H9 (cell line): ENCODE measurements around the gene NUDT2. TPM values are rescaled to one million over a fixed set of nuclear protein-coding genes. Genes with fewer than 3 reads are reported as not detected.

Experiments used
- DNase-seq: peaks from one replicate; pipeline ENCODE4 v3.0.0-alpha.2; 2017
- H2AFZ ChIP-seq: one replicate; pipeline ENCODE4 v1.6.1; 2013; ENCODE audit warnings: mild to moderate bottlenecking, low read length, control low read depth, moderate library complexity
- H2AK5ac ChIP-seq: 2 replicates; pipeline ENCODE4 v1.6.1; 2013; ENCODE audit warnings: low read length, control low read depth, mixed read lengths; ENCODE audit not compliant: insufficient read length
- H2BK120ac ChIP-seq: one replicate; pipeline ENCODE4 v1.6.1; 2013; ENCODE audit warnings: low read depth, mild to moderate bottlenecking, low read length, control low read depth, inconsistent platforms; ENCODE audit not compliant: poor library complexity, severe bottlenecking
- H2BK12ac ChIP-seq: 2 replicates; pipeline ENCODE4 v1.6.1; 2013; ENCODE audit warnings: low read length, control low read depth, mixed read lengths, low read depth; ENCODE audit not compliant: insufficient read length
- H2BK15ac ChIP-seq: 2 replicates; pipeline ENCODE4 v1.6.1; 2013; ENCODE audit warnings: low read depth, low read length, control low read depth
- H2BK20ac ChIP-seq: one replicate; pipeline ENCODE4 v1.6.1; 2013; ENCODE audit warnings: low read depth, mild to moderate bottlenecking, low read length, control low read depth, inconsistent platforms; ENCODE audit not compliant: poor library complexity, severe bottlenecking
- H2BK5ac ChIP-seq: 2 replicates; pipeline ENCODE4 v1.6.1; 2013; ENCODE audit warnings: low read length, control low read depth, mixed read lengths; ENCODE audit not compliant: insufficient read length
- H3K14ac ChIP-seq: 2 replicates; pipeline ENCODE4 v1.6.1; 2013; ENCODE audit warnings: low read length, control low read depth; ENCODE audit not compliant: insufficient read depth
- H3K18ac ChIP-seq: 2 replicates; pipeline ENCODE4 v1.6.1; 2013; ENCODE audit warnings: low read depth, mild to moderate bottlenecking, mixed read lengths, low read length, control low read depth; ENCODE audit not compliant: insufficient read length
- H3K23ac ChIP-seq: 2 replicates; pipeline ENCODE4 v1.6.1; 2013; ENCODE audit warnings: low read length, control low read depth, mixed read lengths, low read depth; ENCODE audit not compliant: insufficient read length
- H3K23me2 ChIP-seq: 2 replicates; pipeline ENCODE4 v1.6.1; 2013; ENCODE audit warnings: low read depth, mild to moderate bottlenecking, mixed read lengths, low read length, control low read depth; ENCODE audit not compliant: insufficient read length, poor library complexity, severe bottlenecking
- H3K27ac ChIP-seq: 2 replicates; pipeline ENCODE4 v1.5.1; 2013; ENCODE audit warnings: low read length, control low read depth, mixed read lengths, low read depth; ENCODE audit not compliant: insufficient read length
- H3K27me3 ChIP-seq: 2 replicates; pipeline ENCODE4 v1.6.1; 2013; ENCODE audit warnings: low read length, control low read depth, inconsistent platforms; ENCODE audit not compliant: insufficient read depth
- H3K4ac ChIP-seq: 2 replicates; pipeline ENCODE4 v1.6.1; 2013; ENCODE audit warnings: low read depth, mild to moderate bottlenecking, control low read depth, inconsistent platforms, low read length, moderate library complexity
- H3K4me1 ChIP-seq: 2 replicates; pipeline ENCODE4 v1.6.1; 2013; ENCODE audit warnings: low read length, control low read depth, inconsistent platforms; ENCODE audit not compliant: insufficient read depth
- H3K4me2 ChIP-seq: 2 replicates; pipeline ENCODE4 v1.6.1; 2013; ENCODE audit warnings: low read length, control low read depth, mixed read lengths; ENCODE audit not compliant: insufficient read length, insufficient read depth
- H3K56ac ChIP-seq: 2 replicates; pipeline ENCODE4 v1.6.1; 2013; ENCODE audit warnings: low read depth, mild to moderate bottlenecking, mixed read lengths, low read length, control low read depth; ENCODE audit not compliant: insufficient read length
- H3K79me1 ChIP-seq: 2 replicates; pipeline ENCODE4 v1.6.1; 2013; ENCODE audit warnings: low read depth, mild to moderate bottlenecking, moderate library complexity, low read length, control low read depth, inconsistent platforms; ENCODE audit not compliant: insufficient read depth, poor library complexity, severe bottlenecking
- H3K79me2 ChIP-seq: 2 replicates; pipeline ENCODE4 v1.6.1; 2013; ENCODE audit warnings: low read length, control low read depth, inconsistent platforms; ENCODE audit not compliant: insufficient read depth
- H3K9ac ChIP-seq: 2 replicates; pipeline ENCODE4 v1.6.1; 2013; ENCODE audit warnings: low read length, control low read depth, mixed read lengths; ENCODE audit not compliant: insufficient read length; ENCODE audit errors: extremely low read depth
- H3K9me3 ChIP-seq: one replicate; pipeline ENCODE4 v1.6.1; 2013; ENCODE audit warnings: low read depth, low read length, inconsistent platforms; ENCODE audit not compliant: control insufficient read depth
- H3T11ph ChIP-seq: one replicate; pipeline ENCODE4 v1.6.1; 2013; ENCODE audit warnings: mild to moderate bottlenecking, low read length, control low read depth, inconsistent platforms
- H4K20me1 ChIP-seq: one replicate; pipeline ENCODE4 v1.6.1; 2013; ENCODE audit not compliant: control insufficient read depth, insufficient read length, insufficient read depth
- H4K5ac ChIP-seq: 2 replicates; pipeline ENCODE4 v1.6.1; 2013; ENCODE audit warnings: low read depth, mild to moderate bottlenecking, mixed read lengths, low read length, control low read depth; ENCODE audit not compliant: insufficient read length
- H4K8ac ChIP-seq: replicated peaks from 2 replicates; pipeline ENCODE4 v1.6.1; 2013; ENCODE audit warnings: low read length, control low read depth, mixed read lengths, low read depth; ENCODE audit not compliant: insufficient read length
- H4K91ac ChIP-seq: 2 replicates; pipeline ENCODE4 v1.6.1; 2013; ENCODE audit warnings: low read depth, mild to moderate bottlenecking, moderate library complexity, mixed read lengths, low read length, control low read depth; ENCODE audit not compliant: insufficient read length
- H3K27ac Mint-ChIP-seq, 3 experiments: 2 replicates in 2 of 3; 3 replicates in 1 of 3; pipeline ENCODE4 v1.8.0; 2020 to 2021; ENCODE audit warnings: mixed read lengths in 3 of 3, mild to moderate bottlenecking in 1 of 3, moderate library complexity in 1 of 3
- H3K27me3 Mint-ChIP-seq: 2 replicates; pipeline ENCODE4 v1.8.0; 2021; ENCODE audit warnings: low read depth, mild to moderate bottlenecking, moderate library complexity, mixed read lengths
- H3K36me3 Mint-ChIP-seq, 3 experiments: 2 replicates in 2 of 3; 3 replicates in 1 of 3; pipeline ENCODE4 v1.8.0; 2020 to 2021; ENCODE audit warnings: low read depth in 3 of 3, mixed read lengths in 3 of 3; ENCODE audit not compliant: insufficient read depth in 1 of 3
- H3K4me1 Mint-ChIP-seq, 2 experiments: 2 replicates each; pipeline ENCODE4 v1.8.0; 2020; ENCODE audit warnings: mixed read lengths in 2 of 2
- H3K4me3 Mint-ChIP-seq, 2 experiments: 2 replicates in 1 of 2; 3 replicates in 1 of 2; pipeline ENCODE4 v1.8.0; 2020 to 2021; ENCODE audit warnings: mild to moderate bottlenecking in 2 of 2, mixed read lengths in 2 of 2, moderate library complexity in 1 of 2
- H3K9me3 Mint-ChIP-seq, 2 experiments: 2 replicates in 1 of 2; 3 replicates in 1 of 2; pipeline ENCODE4 v1.8.0; 2020; ENCODE audit warnings: mild to moderate bottlenecking in 2 of 2, mixed read lengths in 2 of 2, moderate library complexity in 1 of 2
- CTCF ChIP-seq: fragments of 200-600 bp; sonication (generic); conservative IDR thresholded peaks from 3 replicates; pipeline ENCODE4 v1.8.0; 2021; ENCODE audit warnings: antibody characterized with exemption, mild to moderate bottlenecking
- WGBS: extraction: QIAGEN DNeasy Blood & Tissue Kit; methylation state at CpG from one replicate; pipeline ENCODE4 v1.1.7; 2013; ENCODE audit warnings: missing lambda C conversion rate, low lambda C conversion rate, mixed read lengths; ENCODE audit not compliant: insufficient read length; ENCODE audit errors: extremely low coverage; 5-methylcytosine and 5-hydroxymethylcytosine counted together
- total RNA-seq: library from RNA; stranded (reverse); gene quantifications from 2 replicates; pipeline ENCODE4 v1.2.1, GENCODE V29; 2021

Gene NUDT2
- total RNA-seq, 1 experiment from 2014 or later: 14.1 TPM

- no peaks in the 10 kb centered on the region for H3K9me3 ChIP-seq
- no peak overlapping the region for H3K23ac ChIP-seq
- no peak overlapping the region for H4K5ac ChIP-seq
- no peak overlapping the region for H3K27ac ChIP-seq
- no peaks in the 10 kb centered on the region for H3K79me2 ChIP-seq
- H3K23me2 ChIP-seq: peaks cover 7% of the 10 kb centered on the region
- H3K27ac Mint-ChIP-seq: no peak overlapping the region
- H3K27me3 ChIP-seq: peaks cover 2% of the 10 kb centered on the region; the same call in 1 of the 2 replicates
- no peaks in the 10 kb centered on the region for H3K79me1 ChIP-seq
- no peak overlapping the region for H3K4me3 Mint-ChIP-seq
- H3K9ac ChIP-seq: no peak overlapping the region
- H2BK20ac ChIP-seq: no peak overlapping the region
- no peak overlapping the region for H2AFZ ChIP-seq
- H2BK120ac ChIP-seq: no peak overlapping the region
- H3K36me3 Mint-ChIP-seq: no peaks in the 10 kb centered on the region; a peak in 1 of 7 replicates
- H2BK12ac ChIP-seq: no peak overlapping the region
- no CpG with 5 or more reads among the region's 6 CpGs for WGBS
- H2AK5ac ChIP-seq: no peak overlapping the region
- H2BK5ac ChIP-seq: no peak overlapping the region
- peaks cover 41% of the 10 kb centered on the region for H3K27me3 Mint-ChIP-seq
- peaks cover 7 to 11% of the 10 kb centered on the region in 2 experiments for H3K4me1 Mint-ChIP-seq
- no peak overlapping the region; the same call in 1 of the 2 replicates for H3K14ac ChIP-seq
- no peak for TF ChIP-seq CTCF
- H4K20me1 ChIP-seq: no peaks in the 10 kb centered on the region
- H3K4me2 ChIP-seq: no peak overlapping the region
- H4K91ac ChIP-seq: no peak overlapping the region
- H3K4ac ChIP-seq: no peak overlapping the region
- DNase-seq: no peak
- no peak overlapping the region for H3K18ac ChIP-seq
- H3K4me1 ChIP-seq: no peaks in the 10 kb centered on the region
- H3K9me3 Mint-ChIP-seq: no peaks in the 10 kb centered on the region
- H3K56ac ChIP-seq: no peak overlapping the region
- H4K8ac ChIP-seq: no peak overlapping the region
- no peak overlapping the region for H3T11ph ChIP-seq
- no peak overlapping the region for H2BK15ac ChIP-seq
Observed at GRCh38 chr9:34385561-34386230, 56.3 kb downstream of the NUDT2 start.
